GM12878 (cell line): ENCODE data around the gene NR1D2. TPM values are rescaled to one million over a fixed set of nuclear protein-coding genes. Genes with fewer than 3 reads are reported as not detected.

Source experiments
- BHLHE40 ChIP-seq, 2 experiments: fragments of 450-650 bp in 1 of 2; IDR thresholded peaks; 2 replicates each; pipeline ENCODE4 v1.6.1; 2011 to 2017; ENCODE audit warnings: low read depth in 2 of 2, borderline replicate concordance in 1 of 2, improper control_type of control experiment in 1 of 2, low read length in 1 of 2, mild to moderate bottlenecking in 1 of 2
- CBFB ChIP-seq: IDR thresholded peaks from 2 replicates; pipeline ENCODE4 v1.6.1; 2016; ENCODE audit warnings: antibody characterized with exemption, low read depth
- EGR1 ChIP-seq, 2 experiments: IDR thresholded peaks; 1 replicate in 1 of 2; 2 replicates in 1 of 2; pipeline ENCODE4 v1.6.1; 2011 to 2012; ENCODE audit warnings: low read depth in 2 of 2, low read length in 2 of 2, borderline replicate concordance in 1 of 2, mild to moderate bottlenecking in 1 of 2, moderate library complexity in 1 of 2
- FOXK2 ChIP-seq: fragments of 450-650 bp; IDR thresholded peaks from 2 replicates; pipeline ENCODE4 v1.6.1; 2017; ENCODE audit warnings: mild to moderate bottlenecking, moderate library complexity
- NR2C1 ChIP-seq: fragments of 450-650 bp; IDR thresholded peaks from 2 replicates; pipeline ENCODE4 v1.6.1; 2017; ENCODE audit warnings: antibody characterized with exemption, mild to moderate bottlenecking, moderate library complexity
- PAX5 ChIP-seq: IDR thresholded peaks from 2 replicates; pipeline ENCODE4 v1.6.1; 2011; ENCODE audit warnings: low read depth, low read length, borderline replicate concordance
- PKNOX1 ChIP-seq: fragments of 450-650 bp; IDR thresholded peaks from 2 replicates; pipeline ENCODE4 v1.6.1; 2016; ENCODE audit warnings: mild to moderate bottlenecking
- POU2F2 ChIP-seq: IDR thresholded peaks from 3 replicates; pipeline ENCODE4 v1.6.1; 2011; ENCODE audit warnings: low read depth, mild to moderate bottlenecking, low read length, borderline replicate concordance
- RAD21 ChIP-seq: IDR thresholded peaks from 2 replicates; pipeline ENCODE4 v1.6.1; 2011; ENCODE audit warnings: mild to moderate bottlenecking, low read depth, low read length, moderate library complexity; ENCODE audit not compliant: insufficient read depth
- RAD51 ChIP-seq: fragments of 450-650 bp; IDR thresholded peaks from 2 replicates; pipeline ENCODE4 v1.6.1; 2016; ENCODE audit warnings: moderate library complexity, mild to moderate bottlenecking, inconsistent platforms
- RUNX3 ChIP-seq: IDR thresholded peaks from 2 replicates; pipeline ENCODE4 v1.6.1; 2012; ENCODE audit warnings: low read length, inconsistent platforms
- SP1 ChIP-seq: IDR thresholded peaks from one replicate; pipeline ENCODE4 v1.6.1; 2011; ENCODE audit warnings: low read depth, low read length
- SPI1 ChIP-seq: IDR thresholded peaks from 2 replicates; pipeline ENCODE4 v1.6.1; 2011; ENCODE audit warnings: low read depth, mild to moderate bottlenecking, low read length, moderate library complexity, borderline replicate concordance; ENCODE audit not compliant: insufficient read depth
- SREBF2 ChIP-seq: IDR thresholded peaks from 2 replicates; pipeline ENCODE4 v1.6.1; 2012; ENCODE audit warnings: mild to moderate bottlenecking, low read length
- USF1 ChIP-seq: IDR thresholded peaks from 2 replicates; pipeline ENCODE4 v1.6.1; 2011; ENCODE audit warnings: borderline replicate concordance, low read depth, mild to moderate bottlenecking, moderate library complexity, mixed read lengths, low read length; ENCODE audit not compliant: insufficient read depth; ENCODE audit errors: extremely low read length
- USF2 ChIP-seq: IDR thresholded peaks from 2 replicates; pipeline ENCODE4 v1.6.1; 2011; ENCODE audit warnings: low read depth, low read length, improper control_type of control experiment, borderline replicate concordance
- polyA plus RNA-seq, 11 experiments: library from polyadenylated mRNA; depleted of rRNA in 4 of 11; unstranded in 6 of 11; stranded (reverse) in 5 of 11; fragments of >200 nt; fragmentation: Nextera tagmentation in 4 of 11; fragmentation: Illumina TruSeq in 1 of 11; extraction: Ambion mirVana in 4 of 11; extraction: Trizol in 1 of 11; gene quantifications; 1 replicate in 1 of 11; 2 replicates in 10 of 11; pipeline versions ENCODE4 v1.2.1 to v1.2.3, GENCODE V29; 2011 to 2016; ENCODE audit warnings: inconsistent platforms in 2 of 11, missing spikeins in 2 of 11, low read depth in 1 of 11
- total RNA-seq, 4 experiments: library from RNA; depleted of rRNA in 3 of 4; stranded (reverse); fragments of >200 nt in 3 of 4; fragmentation: Illumina TruSeq in 1 of 4; extraction: Trizol in 1 of 4; gene quantifications; 2 replicates each; pipeline versions ENCODE4 v1.2.1 to v1.2.3, GENCODE V29; 2013 to 2021
- TF ChIP-seq, protein P1 (sequence below): fragments of 450-650 bp; IDR thresholded peaks from 2 replicates; pipeline ENCODE4 v1.6.1; 2017; ENCODE audit warnings: low read depth, mild to moderate bottlenecking, moderate library complexity
- TF ChIP-seq, protein P2 (sequence below): IDR thresholded peaks from 2 replicates; pipeline ENCODE4 v1.6.1; 2011; ENCODE audit warnings: mild to moderate bottlenecking, low read depth, low read length, moderate library complexity; ENCODE audit not compliant: insufficient replicate concordance
- TF ChIP-seq, protein P3 (sequence below): fragments of 450-650 bp; IDR thresholded peaks from 2 replicates; pipeline ENCODE4 v1.6.1; 2016; ENCODE audit warnings: mild to moderate bottlenecking
- TF ChIP-seq, protein P4 (sequence below): IDR thresholded peaks from 2 replicates; pipeline ENCODE4 v1.6.1; 2012; ENCODE audit warnings: low read depth, low read length, improper control_type of control experiment

The NR1D2 gene
- total and polyA plus RNA-seq, 10 of the 15 experiments (the other 5 are each of a cell fraction or from before 2014, with no cell fraction given): 0.67 to 5.3 (median 2.6) TPM

DNA sequence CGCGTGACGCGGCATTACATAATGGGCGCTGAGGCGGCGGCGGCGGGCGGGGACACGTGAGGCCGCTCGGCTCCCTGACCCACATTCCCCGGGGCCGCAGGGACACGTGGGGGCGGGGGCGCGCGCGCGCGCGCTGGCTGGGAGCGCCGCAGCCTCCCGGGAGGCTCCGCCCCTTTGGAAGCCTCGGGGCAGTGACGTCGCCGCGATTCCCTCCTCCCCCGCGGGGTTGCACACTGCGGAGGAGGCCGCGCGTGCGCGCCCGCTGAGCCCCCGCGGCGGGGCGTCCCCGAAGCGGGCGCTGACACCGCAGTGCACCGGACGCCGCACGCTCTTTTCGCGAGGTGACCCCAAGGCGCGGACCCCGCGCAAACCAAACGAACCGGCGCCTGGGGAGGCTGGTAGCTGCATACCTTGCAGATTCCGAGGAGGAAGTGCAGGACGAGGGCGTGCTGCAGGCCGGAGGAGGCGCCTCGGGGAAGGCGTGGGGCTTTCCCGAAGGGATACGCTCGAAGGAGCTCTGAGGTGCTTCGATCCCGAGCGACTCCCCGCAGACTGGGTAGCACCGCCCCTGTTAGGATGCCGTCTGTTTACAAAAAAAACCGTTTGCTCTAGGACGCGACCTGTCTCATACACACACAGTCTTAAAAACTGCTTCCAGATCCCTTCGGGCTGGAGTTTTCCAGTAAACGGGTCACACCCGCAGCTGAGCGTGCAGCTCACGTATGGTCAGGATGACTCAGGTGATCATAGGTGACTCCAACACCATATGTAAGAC is 1.0 kb downstream of the NR1D2 start (continued):
- no peak; the same call in 2 of the 3 replicates for TF ChIP-seq POU2F2
- no peak for TF ChIP-seq RAD21
- peak; percentile 97 to 100 for TF ChIP-seq BHLHE40 (IDR thresholded peaks at IDR 0.05; ENCODE audit: borderline replicate concordance in 1 of 2, low read depth in 2 of 2, low read length in 1 of 2)
- peak in 1 of 2 experiments; percentile 98; a peak in 2 of 3 replicates for TF ChIP-seq EGR1 (IDR thresholded peaks at IDR 0.05; ENCODE audit: borderline replicate concordance in 1 of 2, low read depth in 2 of 2, low read length in 2 of 2)
- TF ChIP-seq, protein P1, sequence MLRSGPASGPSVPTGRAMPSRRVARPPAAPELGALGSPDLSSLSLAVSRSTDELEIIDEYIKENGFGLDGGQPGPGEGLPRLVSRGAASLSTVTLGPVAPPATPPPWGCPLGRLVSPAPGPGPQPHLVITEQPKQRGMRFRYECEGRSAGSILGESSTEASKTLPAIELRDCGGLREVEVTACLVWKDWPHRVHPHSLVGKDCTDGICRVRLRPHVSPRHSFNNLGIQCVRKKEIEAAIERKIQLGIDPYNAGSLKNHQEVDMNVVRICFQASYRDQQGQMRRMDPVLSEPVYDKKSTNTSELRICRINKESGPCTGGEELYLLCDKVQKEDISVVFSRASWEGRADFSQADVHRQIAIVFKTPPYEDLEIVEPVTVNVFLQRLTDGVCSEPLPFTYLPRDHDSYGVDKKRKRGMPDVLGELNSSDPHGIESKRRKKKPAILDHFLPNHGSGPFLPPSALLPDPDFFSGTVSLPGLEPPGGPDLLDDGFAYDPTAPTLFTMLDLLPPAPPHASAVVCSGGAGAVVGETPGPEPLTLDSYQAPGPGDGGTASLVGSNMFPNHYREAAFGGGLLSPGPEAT: peak; percentile 84
- TF ChIP-seq PKNOX1: no peak
- TF ChIP-seq, protein P2, sequence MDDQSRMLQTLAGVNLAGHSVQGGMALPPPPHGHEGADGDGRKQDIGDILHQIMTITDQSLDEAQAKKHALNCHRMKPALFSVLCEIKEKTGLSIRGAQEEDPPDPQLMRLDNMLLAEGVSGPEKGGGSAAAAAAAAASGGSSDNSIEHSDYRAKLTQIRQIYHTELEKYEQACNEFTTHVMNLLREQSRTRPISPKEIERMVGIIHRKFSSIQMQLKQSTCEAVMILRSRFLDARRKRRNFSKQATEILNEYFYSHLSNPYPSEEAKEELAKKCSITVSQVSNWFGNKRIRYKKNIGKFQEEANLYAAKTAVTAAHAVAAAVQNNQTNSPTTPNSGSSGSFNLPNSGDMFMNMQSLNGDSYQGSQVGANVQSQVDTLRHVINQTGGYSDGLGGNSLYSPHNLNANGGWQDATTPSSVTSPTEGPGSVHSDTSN: no peak
- TF ChIP-seq SP1: no peak
- peak; percentile 43; the same call in 1 of the 2 replicates for TF ChIP-seq RUNX3
- TF ChIP-seq USF2: peak; percentile 80
- TF ChIP-seq NR2C1: peak; percentile 47; the same call in 1 of the 2 replicates
- TF ChIP-seq, protein P3, sequence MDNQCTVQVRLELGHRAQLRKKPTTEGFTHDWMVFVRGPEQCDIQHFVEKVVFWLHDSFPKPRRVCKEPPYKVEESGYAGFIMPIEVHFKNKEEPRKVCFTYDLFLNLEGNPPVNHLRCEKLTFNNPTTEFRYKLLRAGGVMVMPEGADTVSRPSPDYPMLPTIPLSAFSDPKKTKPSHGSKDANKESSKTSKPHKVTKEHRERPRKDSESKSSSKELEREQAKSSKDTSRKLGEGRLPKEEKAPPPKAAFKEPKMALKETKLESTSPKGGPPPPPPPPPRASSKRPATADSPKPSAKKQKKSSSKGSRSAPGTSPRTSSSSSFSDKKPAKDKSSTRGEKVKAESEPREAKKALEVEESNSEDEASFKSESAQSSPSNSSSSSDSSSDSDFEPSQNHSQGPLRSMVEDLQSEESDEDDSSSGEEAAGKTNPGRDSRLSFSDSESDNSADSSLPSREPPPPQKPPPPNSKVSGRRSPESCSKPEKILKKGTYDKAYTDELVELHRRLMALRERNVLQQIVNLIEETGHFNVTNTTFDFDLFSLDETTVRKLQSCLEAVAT: no peak
- TF ChIP-seq RAD51: peak; percentile 43
- TF ChIP-seq FOXK2: no peak
- TF ChIP-seq CBFB: no peak
- TF ChIP-seq USF1: peak; percentile 91
- TF ChIP-seq, protein P4, sequence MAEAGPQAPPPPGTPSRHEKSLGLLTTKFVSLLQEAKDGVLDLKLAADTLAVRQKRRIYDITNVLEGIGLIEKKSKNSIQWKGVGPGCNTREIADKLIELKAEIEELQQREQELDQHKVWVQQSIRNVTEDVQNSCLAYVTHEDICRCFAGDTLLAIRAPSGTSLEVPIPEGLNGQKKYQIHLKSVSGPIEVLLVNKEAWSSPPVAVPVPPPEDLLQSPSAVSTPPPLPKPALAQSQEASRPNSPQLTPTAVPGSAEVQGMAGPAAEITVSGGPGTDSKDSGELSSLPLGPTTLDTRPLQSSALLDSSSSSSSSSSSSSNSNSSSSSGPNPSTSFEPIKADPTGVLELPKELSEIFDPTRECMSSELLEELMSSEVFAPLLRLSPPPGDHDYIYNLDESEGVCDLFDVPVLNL: no peak
- TF ChIP-seq PAX5: peak; percentile 51; the same call in 1 of the 2 replicates
- TF ChIP-seq SREBF2: no peak
- peak; percentile 82 for TF ChIP-seq SPI1
